Thyroid gland (tissue), 4 donors: ENCODE measurements around the gene PDE11A.
A peak's percentile ranks its signal among the peaks of the same experiment; 100 is the strongest.

Experiments
- POLR2A ChIP-seq, 2 donors: fragments of 450-650 bp; IDR thresholded peaks; one replicate each; pipeline ENCODE4 v1.6.1; 2017; ENCODE audit warnings: antibody characterized with exemption in 2 of 2, mild to moderate bottlenecking in 2 of 2, moderate library complexity in 1 of 2
- TF ChIP-seq, protein P1 (sequence below), 6 experiments: fragments of 200-600 bp in 3 of 6; fragments of 450-650 bp in 3 of 6; sonication (generic) in 3 of 6; IDR thresholded peaks; one replicate each; pipeline ENCODE4 v1.5.1; 2016 to 2019; ENCODE audit warnings: antibody characterized with exemption in 6 of 6, mild to moderate bottlenecking in 2 of 6, inconsistent platforms in 1 of 6, moderate library complexity in 1 of 6

DNA sequence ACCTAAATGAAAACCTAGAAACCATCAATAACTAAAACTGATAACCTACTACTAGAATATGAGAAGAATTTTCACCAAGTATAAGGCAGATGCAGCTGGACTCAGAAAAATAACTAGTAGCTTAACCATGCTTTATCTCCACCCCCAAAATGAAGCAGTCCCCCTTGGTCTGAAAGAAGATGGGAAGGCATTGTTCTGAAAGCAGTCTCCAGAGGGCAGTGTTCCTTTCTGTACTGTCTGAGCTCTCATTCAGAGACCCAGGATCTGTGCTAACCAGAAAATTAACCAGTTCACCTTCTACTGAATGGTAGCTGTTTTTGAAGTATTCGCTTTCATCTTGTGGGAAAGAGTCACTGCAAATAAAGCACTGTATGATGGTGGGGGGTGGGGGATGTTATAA, 273.0 kb downstream of the PDE11A start:
- TF ChIP-seq, protein P1, sequence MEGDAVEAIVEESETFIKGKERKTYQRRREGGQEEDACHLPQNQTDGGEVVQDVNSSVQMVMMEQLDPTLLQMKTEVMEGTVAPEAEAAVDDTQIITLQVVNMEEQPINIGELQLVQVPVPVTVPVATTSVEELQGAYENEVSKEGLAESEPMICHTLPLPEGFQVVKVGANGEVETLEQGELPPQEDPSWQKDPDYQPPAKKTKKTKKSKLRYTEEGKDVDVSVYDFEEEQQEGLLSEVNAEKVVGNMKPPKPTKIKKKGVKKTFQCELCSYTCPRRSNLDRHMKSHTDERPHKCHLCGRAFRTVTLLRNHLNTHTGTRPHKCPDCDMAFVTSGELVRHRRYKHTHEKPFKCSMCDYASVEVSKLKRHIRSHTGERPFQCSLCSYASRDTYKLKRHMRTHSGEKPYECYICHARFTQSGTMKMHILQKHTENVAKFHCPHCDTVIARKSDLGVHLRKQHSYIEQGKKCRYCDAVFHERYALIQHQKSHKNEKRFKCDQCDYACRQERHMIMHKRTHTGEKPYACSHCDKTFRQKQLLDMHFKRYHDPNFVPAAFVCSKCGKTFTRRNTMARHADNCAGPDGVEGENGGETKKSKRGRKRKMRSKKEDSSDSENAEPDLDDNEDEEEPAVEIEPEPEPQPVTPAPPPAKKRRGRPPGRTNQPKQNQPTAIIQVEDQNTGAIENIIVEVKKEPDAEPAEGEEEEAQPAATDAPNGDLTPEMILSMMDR (IDR thresholded peaks at IDR 0.05) = peak in 4 of 6 experiments; percentile 12 to 57 (median 49)
- no peak for TF ChIP-seq POLR2A (IDR thresholded peaks at IDR 0.05)
